NCI-H69 (cell line): Measurements from ENCODE around the gene ADPRH.

Experiments
- DNase-seq: peaks from one replicate; lab custom pipeline; 2025; lab: John Stamatoyannopoulos, UW

The ADPRH gene

GRCh38 chr3:119628816-119629445 lies 49.6 kb downstream of the ADPRH start:
- no peak for DNase-seq

GRCh38 chr3:119630128-119630879 lies 51.0 kb downstream of the ADPRH start:
- DNase-seq: no peak

- no peak for DNase-seq
Measured at GRCh38 chr3:119630880-119631329, 51.6 kb downstream of the ADPRH start.

- no peak for DNase-seq
Measured at GRCh38 chr3:119631516-119631915, 52.2 kb downstream of the ADPRH start.

GRCh38 chr3:119632216-119632615 lies 52.9 kb downstream of the ADPRH start:
- no peak for DNase-seq

GRCh38 chr3:119632829-119633228 lies 53.5 kb downstream of the ADPRH start:
- no peak for DNase-seq

GRCh38 chr3:119635719-119636118 lies 56.4 kb downstream of the ADPRH start:
- no peak for DNase-seq

GRCh38 chr3:119636249-119636648 lies 57.0 kb downstream of the ADPRH start:
- DNase-seq: no peak

GRCh38 chr3:119636891-119637611 lies 57.8 kb downstream of the ADPRH start:
- no peak for DNase-seq

GRCh38 chr3:119637679-119638477 lies 58.6 kb downstream of the ADPRH start:
- no peak for DNase-seq
